GM12878 (cell line): Measurements from ENCODE around the gene PMIS2. TPM values are rescaled to one million over a fixed set of nuclear protein-coding genes. Genes with fewer than 3 reads are reported as not detected.
A peak's percentile ranks its signal among the peaks of the same experiment; 100 is the strongest.

Source experiments
- ATAC-seq: fragments of 200-7000 bp; cut with Tn5 transposase; 3 replicates; pipeline ENCODE4 v1.9.1; 2020; ENCODE audit warnings: mild to moderate bottlenecking, moderate library complexity
- BruUV-seq: library from RNA; stranded (reverse); fragments of 400-500 nt; replicated peaks from 2 replicates; lab custom pipeline; 2021; lab: Mats Ljungman, UMichigan
- CTCF ChIA-PET: fragments of 300-600 bp; sonication (Branson Sonifier 250); formaldehyde crosslinking; extraction: SDS; loops from one replicate; lab custom pipeline; 2021; ENCODE audit warnings: inconsistent platforms; lab: Yijun Ruan, JAX
- POLR2A ChIA-PET: fragments of 350-600 bp; formaldehyde crosslinking; extraction: SDS; loops from one replicate; lab custom pipeline; 2021; ENCODE audit warnings: inconsistent platforms; lab: Charles Lee
- RAD21 ChIA-PET: fragments of 300-600 bp; sonication (Branson Sonifier 250); formaldehyde crosslinking; loops from one replicate; lab custom pipeline; 2023; ENCODE audit warnings: antibody characterized with exemption; ENCODE audit not compliant: unreplicated experiment; lab: Charles Lee
- SMC1A ChIA-PET: fragments of 300-600 bp; sonication (Branson Sonifier 250); formaldehyde crosslinking; loops from one replicate; lab custom pipeline; 2023; ENCODE audit not compliant: unreplicated experiment, uncharacterized antibody; lab: Charles Lee
- DNase-seq: peaks from one replicate; pipeline ENCODE4 v3.0.0-alpha.2; 2011; ENCODE audit warnings: low read depth, low spot score
- FAIRE-seq: peaks from 3 replicates; lab custom pipeline; 2011; peaks lifted over from hg19 to GRCh38; lab: Jason Lieb, UNC
- H2AFZ ChIP-seq: 2 replicates; pipeline ENCODE4 v1.6.0; 2011; ENCODE audit warnings: low read depth, low read length, control low read depth; ENCODE audit not compliant: control insufficient read depth
- H3K27ac ChIP-seq: 2 replicates; pipeline ENCODE4 v1.5.1; 2011; ENCODE audit warnings: control low read depth; ENCODE audit not compliant: control insufficient read depth, insufficient read depth
- H3K27me3 ChIP-seq, 2 experiments: replicated peaks in 1 of 2; 2 replicates each; pipeline versions ENCODE4 v1.6.0 to v1.6.1; 2011; ENCODE audit warnings: low read length in 1 of 2; ENCODE audit not compliant: control insufficient read depth in 2 of 2, insufficient read depth in 2 of 2
- H3K36me3 ChIP-seq, 2 experiments: 2 replicates each; pipeline ENCODE4 v1.5.1; 2011; ENCODE audit warnings: low read length in 1 of 2; ENCODE audit not compliant: control insufficient read depth in 2 of 2, insufficient read depth in 2 of 2
- H3K4me1 ChIP-seq: 2 replicates; pipeline ENCODE4 v1.6.1; 2011; ENCODE audit warnings: mild to moderate bottlenecking, low read length, moderate library complexity, mixed read lengths; ENCODE audit not compliant: control insufficient read depth, insufficient read depth
- H3K4me2 ChIP-seq: 2 replicates; pipeline ENCODE4 v1.6.0; 2011; ENCODE audit warnings: control low read depth; ENCODE audit not compliant: control insufficient read depth, insufficient read depth
- H3K4me3 ChIP-seq: fragments of 200-600 bp; sonication (generic); 2 replicates; pipeline ENCODE4 v1.5.1; 2016
- H3K79me2 ChIP-seq: 2 replicates; pipeline ENCODE4 v1.6.0; 2011; ENCODE audit warnings: low read length; ENCODE audit not compliant: control insufficient read depth, insufficient read depth
- H3K9ac ChIP-seq: 2 replicates; pipeline ENCODE4 v1.8.0; 2011; ENCODE audit warnings: low read length, control low read depth, mixed read lengths; ENCODE audit not compliant: control insufficient read depth, insufficient read depth
- H3K9me3 ChIP-seq: replicated peaks from 3 replicates; pipeline ENCODE4 v1.5.1; 2011; ENCODE audit warnings: mild to moderate bottlenecking, low read length; ENCODE audit not compliant: control insufficient read depth, insufficient read depth
- H4K20me1 ChIP-seq: 2 replicates; pipeline ENCODE4 v1.6.0; 2011; ENCODE audit not compliant: control insufficient read depth, insufficient read depth
- ATF2 ChIP-seq: IDR thresholded peaks from 2 replicates; pipeline ENCODE4 v1.6.1; 2012; ENCODE audit warnings: low read length, inconsistent platforms
- BACH1 ChIP-seq: fragments of 450-650 bp; IDR thresholded peaks from 2 replicates; pipeline ENCODE4 v1.6.1; 2017; ENCODE audit warnings: mild to moderate bottlenecking, borderline replicate concordance
- BHLHE40 ChIP-seq, 2 experiments: fragments of 450-650 bp in 1 of 2; IDR thresholded peaks; 2 replicates each; pipeline ENCODE4 v1.6.1; 2011 to 2017; ENCODE audit warnings: low read depth in 2 of 2, borderline replicate concordance in 1 of 2, improper control_type of control experiment in 1 of 2, low read length in 1 of 2, mild to moderate bottlenecking in 1 of 2
- EP300 ChIP-seq, 2 experiments: fragments of 150-350 bp in 1 of 2; IDR thresholded peaks; 2 replicates each; pipeline ENCODE4 v1.6.1; 2011 to 2012; ENCODE audit warnings: low read depth in 2 of 2, low read length in 2 of 2, borderline replicate concordance in 1 of 2, improper control_type of control experiment in 1 of 2, inconsistent platforms in 1 of 2; ENCODE audit not compliant: control insufficient read depth in 1 of 2
- ETV6 ChIP-seq, 2 experiments: fragments of 450-650 bp in 1 of 2; IDR thresholded peaks in 1 of 2; conservative IDR thresholded peaks in 1 of 2; 2 replicates each; pipeline ENCODE4 v1.6.1; 2014; ENCODE audit warnings: antibody characterized with exemption in 1 of 2, borderline replicate concordance in 1 of 2, low read depth in 1 of 2, mild to moderate bottlenecking in 1 of 2, moderate library complexity in 1 of 2
- IKZF1 ChIP-seq: fragments of 450-650 bp; conservative IDR thresholded peaks from 2 replicates; pipeline ENCODE4 v1.6.1; 2017; ENCODE audit warnings: antibody characterized with exemption, mild to moderate bottlenecking
- IKZF2 ChIP-seq, 2 experiments: fragments of 450-650 bp; IDR thresholded peaks; 2 replicates each; pipeline ENCODE4 v1.6.1; 2017; ENCODE audit warnings: mild to moderate bottlenecking in 2 of 2, moderate library complexity in 2 of 2
- MEF2B ChIP-seq: fragments of 450-650 bp; IDR thresholded peaks from 2 replicates; pipeline ENCODE4 v1.6.1; 2018; ENCODE audit warnings: mild to moderate bottlenecking, moderate library complexity; ENCODE audit not compliant: partially characterized antibody, poor library complexity, severe bottlenecking
- MTA2 ChIP-seq: fragments of 450-650 bp; IDR thresholded peaks from 2 replicates; pipeline ENCODE4 v1.6.1; 2016; ENCODE audit warnings: low read depth, mild to moderate bottlenecking, moderate library complexity
- MXI1 ChIP-seq: fragments of 150-350 bp; IDR thresholded peaks from 2 replicates; pipeline ENCODE4 v1.6.1; 2011; ENCODE audit warnings: low read depth, mild to moderate bottlenecking, inconsistent platforms, low read length, improper control_type of control experiment
- NR2F1 ChIP-seq: fragments of 450-650 bp; conservative IDR thresholded peaks from 2 replicates; pipeline ENCODE4 v1.6.1; 2017; ENCODE audit warnings: mild to moderate bottlenecking
- POU2F2 ChIP-seq: IDR thresholded peaks from 3 replicates; pipeline ENCODE4 v1.6.1; 2011; ENCODE audit warnings: low read depth, mild to moderate bottlenecking, low read length, borderline replicate concordance
- RELB ChIP-seq: fragments of 450-650 bp; IDR thresholded peaks from 2 replicates; pipeline ENCODE4 v1.6.1; 2017; ENCODE audit warnings: low read depth, mild to moderate bottlenecking, moderate library complexity
- RUNX3 ChIP-seq: IDR thresholded peaks from 2 replicates; pipeline ENCODE4 v1.6.1; 2012; ENCODE audit warnings: low read length, inconsistent platforms
- SIN3A ChIP-seq: IDR thresholded peaks from 2 replicates; pipeline ENCODE4 v1.6.1; 2012; ENCODE audit warnings: low read depth, low read length, improper control_type of control experiment
- SPI1 ChIP-seq: IDR thresholded peaks from 2 replicates; pipeline ENCODE4 v1.6.1; 2011; ENCODE audit warnings: low read depth, mild to moderate bottlenecking, low read length, moderate library complexity, borderline replicate concordance; ENCODE audit not compliant: insufficient read depth
- WGBS: methylation state at CpG from one replicate; pipeline ENCODE4 v1.1.6; 2016; ENCODE audit warnings: low lambda C conversion rate; ENCODE audit not compliant: insufficient replicate concordance, insufficient coverage; ENCODE audit errors: missing lambda C conversion rate; 5-methylcytosine and 5-hydroxymethylcytosine counted together
- in situ Hi-C: fragments of 300-500 bp; cut with MboI; formaldehyde crosslinking; loops from 9 replicates; pipeline ENCODE4 v1.14.3; 2018; ENCODE audit warnings: mixed read lengths
- intact Hi-C: fragments of 100-400 bp; cut with micrococcal nuclease; formaldehyde crosslinking; loops from one replicate; pipeline ENCODE4 v1.14.2; 2022; ENCODE audit not compliant: unreplicated experiment
- polyA plus RNA-seq, 11 experiments: library from polyadenylated mRNA; depleted of rRNA in 4 of 11; unstranded in 6 of 11; stranded (reverse) in 5 of 11; fragments of >200 nt; fragmentation: Nextera tagmentation in 4 of 11; fragmentation: Illumina TruSeq in 1 of 11; extraction: Ambion mirVana in 4 of 11; extraction: Trizol in 1 of 11; gene quantifications; 1 replicate in 1 of 11; 2 replicates in 10 of 11; pipeline versions ENCODE4 v1.2.1 to v1.2.3, GENCODE V29; 2011 to 2016; ENCODE audit warnings: inconsistent platforms in 2 of 11, missing spikeins in 2 of 11, low read depth in 1 of 11
- total RNA-seq, 4 experiments: library from RNA; depleted of rRNA in 3 of 4; stranded (reverse); fragments of >200 nt in 3 of 4; fragmentation: Illumina TruSeq in 1 of 4; extraction: Trizol in 1 of 4; gene quantifications; 2 replicates each; pipeline versions ENCODE4 v1.2.1 to v1.2.3, GENCODE V29; 2013 to 2021
- TF ChIP-seq, protein P1 (sequence below): fragments of 450-650 bp; IDR thresholded peaks from 2 replicates; pipeline ENCODE4 v1.6.1; 2014; ENCODE audit warnings: mild to moderate bottlenecking
- TF ChIP-seq, protein P2 (sequence below): IDR thresholded peaks from 2 replicates; pipeline ENCODE4 v1.6.1; 2012; ENCODE audit warnings: low read depth, low read length, improper control_type of control experiment

PMIS2 gene
- total and polyA plus RNA-seq, 10 of the 15 experiments (the other 5 are each of a cell fraction or from before 2014, with no cell fraction given): not detected

DNA sequence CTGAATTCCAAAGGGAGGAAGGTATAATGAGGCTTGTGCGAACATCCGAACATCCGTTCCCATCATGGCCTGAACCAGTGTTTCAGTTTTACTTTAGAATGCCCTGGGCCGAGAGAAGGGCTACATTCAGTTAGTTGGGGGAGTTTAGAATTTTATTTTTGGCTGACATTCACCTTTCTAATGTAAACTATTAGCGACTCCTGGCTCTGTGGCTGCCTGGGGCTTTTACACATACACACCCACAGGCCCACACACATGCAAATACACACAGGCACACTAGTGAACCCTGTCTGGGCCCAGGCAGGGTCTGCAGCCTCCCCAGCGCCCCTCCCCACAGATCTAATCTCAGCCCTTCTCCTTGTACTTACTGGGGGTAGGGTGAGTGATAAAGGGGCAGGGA lies 46.7 kb upstream of the PMIS2 start:
- H3K27ac ChIP-seq: no peak overlapping the region; the same call in 1 of the 2 replicates
- ChIA-PET CTCF (interaction anchor here (1.0 to 1.2 kb wide), 4 partner anchors 10 to 186 kb away, joined by 3 to 4 read pairs (median 3); no protein-coding TSS in a partner anchor), SMC1A (interaction anchor here (1.4 kb wide), 1 partner anchor 29 kb away, joined by 9 read pairs; no protein-coding TSS in a partner anchor), RAD21 (no interaction called here), POLR2A (interaction anchor here (1.7 kb wide), 1 partner anchor 29 kb away, joined by 6 read pairs; no protein-coding TSS in a partner anchor)
- no peaks in the 10 kb centered on the region for H3K27me3 ChIP-seq
- H2AFZ ChIP-seq: no peak overlapping the region
- no TSS peak for BruUV-seq
- 23% methylated on average over 6 of the region's 6 CpGs for WGBS
- FAIRE-seq: no peak
- peaks cover 17% of the 10 kb centered on the region for H3K4me1 ChIP-seq
- in situ Hi-C loops (no loop called here), intact Hi-C loops (no loop called here)
- no peak overlapping the region for H3K9ac ChIP-seq
- H3K79me2 ChIP-seq: peaks cover 2% of the 10 kb centered on the region
- H4K20me1 ChIP-seq: no peaks in the 10 kb centered on the region
- peak; percentile 62 for ATAC-seq
- H3K36me3 ChIP-seq: peaks cover 0 to 2% of the 10 kb centered on the region in 2 experiments; a peak in 2 of 4 replicates
- DNase-seq: no peak
- no peak overlapping the region; the same call in 1 of the 2 replicates for H3K4me2 ChIP-seq
- H3K9me3 ChIP-seq: no peaks in the 10 kb centered on the region
- H3K4me3 ChIP-seq: no peak overlapping the region
- TF ChIP-seq, protein P1, sequence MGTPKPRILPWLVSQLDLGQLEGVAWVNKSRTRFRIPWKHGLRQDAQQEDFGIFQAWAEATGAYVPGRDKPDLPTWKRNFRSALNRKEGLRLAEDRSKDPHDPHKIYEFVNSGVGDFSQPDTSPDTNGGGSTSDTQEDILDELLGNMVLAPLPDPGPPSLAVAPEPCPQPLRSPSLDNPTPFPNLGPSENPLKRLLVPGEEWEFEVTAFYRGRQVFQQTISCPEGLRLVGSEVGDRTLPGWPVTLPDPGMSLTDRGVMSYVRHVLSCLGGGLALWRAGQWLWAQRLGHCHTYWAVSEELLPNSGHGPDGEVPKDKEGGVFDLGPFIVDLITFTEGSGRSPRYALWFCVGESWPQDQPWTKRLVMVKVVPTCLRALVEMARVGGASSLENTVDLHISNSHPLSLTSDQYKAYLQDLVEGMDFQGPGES: no peak
- TF ChIP-seq IKZF2 (IDR thresholded peaks at IDR 0.05) (peak in 1 of 2 experiments; percentile 15; a peak in 1 of 4 replicates), BHLHE40 (IDR thresholded peaks at IDR 0.05; ENCODE audit: borderline replicate concordance in 1 of 2, low read depth in 2 of 2, low read length in 1 of 2) (peak in 1 of 2 experiments; percentile 12; a peak in 1 of 4 replicates), EP300 (IDR thresholded peaks at IDR 0.05; ENCODE audit: borderline replicate concordance in 1 of 2, control insufficient read depth in 1 of 2, low read depth in 2 of 2, low read length in 2 of 2) (peak in 1 of 2 experiments; percentile 41; a peak in 1 of 4 replicates), POU2F2 (peak; percentile 24; the same call in 1 of the 3 replicates), ETV6 (conservative IDR thresholded peaks at IDR 0.05 in 1 of 2, IDR thresholded peaks at IDR 0.05 in 1 of 2; ENCODE audit: borderline replicate concordance in 1 of 2, low read depth in 1 of 2) (no peak), MXI1 (0 out of 2 replicates have a peak, but pooled peaks have one; percentile 23), MEF2B (peak; percentile 50), SPI1 (no peak), RELB (0 out of 2 replicates have a peak, but pooled peaks have one; percentile 13), BACH1 (no peak), MTA2 (peak; percentile 41; the same call in 1 of the 2 replicates), NR2F1 (peak; percentile 66), SIN3A (no peak), IKZF1 (peak; percentile 37; the same call in 1 of the 2 replicates), ATF2 (no peak), RUNX3 (peak; percentile 28; the same call in 1 of the 2 replicates)
- TF ChIP-seq, protein P2, sequence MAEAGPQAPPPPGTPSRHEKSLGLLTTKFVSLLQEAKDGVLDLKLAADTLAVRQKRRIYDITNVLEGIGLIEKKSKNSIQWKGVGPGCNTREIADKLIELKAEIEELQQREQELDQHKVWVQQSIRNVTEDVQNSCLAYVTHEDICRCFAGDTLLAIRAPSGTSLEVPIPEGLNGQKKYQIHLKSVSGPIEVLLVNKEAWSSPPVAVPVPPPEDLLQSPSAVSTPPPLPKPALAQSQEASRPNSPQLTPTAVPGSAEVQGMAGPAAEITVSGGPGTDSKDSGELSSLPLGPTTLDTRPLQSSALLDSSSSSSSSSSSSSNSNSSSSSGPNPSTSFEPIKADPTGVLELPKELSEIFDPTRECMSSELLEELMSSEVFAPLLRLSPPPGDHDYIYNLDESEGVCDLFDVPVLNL: no peak
